ENCODE results near the gene F13A1.

F13A1 gene

GRCh38 chr6:6199678-6200077 is 120.8 kb downstream of the F13A1 start:
- H3K27ac ChIP-seq (ENCODE audit: low read depth in 2 of 2, low read length in 2 of 2), result no peak overlapping the region
- peaks cover 0 to 2% of the 10 kb centered on the region in 2 donors for H3K27me3 ChIP-seq (ENCODE audit: control insufficient read depth in 2 of 2, insufficient read depth in 2 of 2, low read length in 2 of 2)
- H3K36me3 ChIP-seq (ENCODE audit: control insufficient read depth in 2 of 2, insufficient read depth in 2 of 2, low read length in 2 of 2), result no peaks in the 10 kb centered on the region
- H3K9ac ChIP-seq (ENCODE audit: low read depth in 1 of 2, low read length in 2 of 2), result no peak overlapping the region
- H3K9me3 ChIP-seq (ENCODE audit: control insufficient read depth in 2 of 2, low read length in 2 of 2), result no peaks in the 10 kb centered on the region
- H3K4me1 ChIP-seq (ENCODE audit: control insufficient read depth in 2 of 2, insufficient read depth in 2 of 2, low read length in 2 of 2), result no peaks in the 10 kb centered on the region
- H3K4me3 ChIP-seq (ENCODE audit: low read length in 2 of 2), result no peak overlapping the region

- H3K9ac ChIP-seq (ENCODE audit: low read depth in 1 of 2, low read length in 2 of 2), result no peak overlapping the region
- no peaks in the 10 kb centered on the region for H3K36me3 ChIP-seq (ENCODE audit: control insufficient read depth in 2 of 2, insufficient read depth in 2 of 2, low read length in 2 of 2)
- H3K9me3 ChIP-seq (ENCODE audit: control insufficient read depth in 2 of 2, low read length in 2 of 2), result no peaks in the 10 kb centered on the region
- H3K4me1 ChIP-seq (ENCODE audit: control insufficient read depth in 2 of 2, insufficient read depth in 2 of 2, low read length in 2 of 2), result no peaks in the 10 kb centered on the region
- no peak overlapping the region for H3K4me3 ChIP-seq (ENCODE audit: low read length in 2 of 2)
- H3K27ac ChIP-seq (ENCODE audit: low read depth in 2 of 2, low read length in 2 of 2), result no peak overlapping the region
- peaks cover 0 to 2% of the 10 kb centered on the region in 2 donors for H3K27me3 ChIP-seq (ENCODE audit: control insufficient read depth in 2 of 2, insufficient read depth in 2 of 2, low read length in 2 of 2)
Observed at GRCh38 chr6:6196762-6197161, 123.7 kb downstream of the F13A1 start.

- Histone ChIP-seq H3K27ac (ENCODE audit: low read depth in 2 of 2, low read length in 2 of 2) (no peak overlapping the region), H3K9me3 (ENCODE audit: control insufficient read depth in 2 of 2, low read length in 2 of 2) (no peaks in the 10 kb centered on the region), H3K4me1 (ENCODE audit: control insufficient read depth in 2 of 2, insufficient read depth in 2 of 2, low read length in 2 of 2) (no peaks in the 10 kb centered on the region), H3K9ac (ENCODE audit: low read depth in 1 of 2, low read length in 2 of 2) (no peak overlapping the region), H3K4me3 (ENCODE audit: low read length in 2 of 2) (no peak overlapping the region), H3K27me3 (ENCODE audit: control insufficient read depth in 2 of 2, insufficient read depth in 2 of 2, low read length in 2 of 2) (peaks cover 0 to 2% of the 10 kb centered on the region in 2 donors), H3K36me3 (ENCODE audit: control insufficient read depth in 2 of 2, insufficient read depth in 2 of 2, low read length in 2 of 2) (no peaks in the 10 kb centered on the region)
Observed at GRCh38 chr6:6195080-6195479, 125.4 kb downstream of the F13A1 start.

GRCh38 chr6:6193221-6193745 is 127.2 kb downstream of the F13A1 start:
- H3K9me3 ChIP-seq (ENCODE audit: control insufficient read depth in 2 of 2, low read length in 2 of 2), result no peaks in the 10 kb centered on the region
- no peak overlapping the region for H3K4me3 ChIP-seq (ENCODE audit: low read length in 2 of 2)
- no peak overlapping the region for H3K27ac ChIP-seq (ENCODE audit: low read depth in 2 of 2, low read length in 2 of 2)
- H3K4me1 ChIP-seq (ENCODE audit: control insufficient read depth in 2 of 2, insufficient read depth in 2 of 2, low read length in 2 of 2), result no peaks in the 10 kb centered on the region
- no peaks in the 10 kb centered on the region for H3K36me3 ChIP-seq (ENCODE audit: control insufficient read depth in 2 of 2, insufficient read depth in 2 of 2, low read length in 2 of 2)
- peaks cover 0 to 2% of the 10 kb centered on the region in 2 donors for H3K27me3 ChIP-seq (ENCODE audit: control insufficient read depth in 2 of 2, insufficient read depth in 2 of 2, low read length in 2 of 2)
- no peak overlapping the region for H3K9ac ChIP-seq (ENCODE audit: low read depth in 1 of 2, low read length in 2 of 2)

- H3K9me3 ChIP-seq (ENCODE audit: control insufficient read depth in 2 of 2, low read length in 2 of 2), result no peaks in the 10 kb centered on the region
- no peak overlapping the region for H3K4me3 ChIP-seq (ENCODE audit: low read length in 2 of 2)
- no peaks in the 10 kb centered on the region for H3K36me3 ChIP-seq (ENCODE audit: control insufficient read depth in 2 of 2, insufficient read depth in 2 of 2, low read length in 2 of 2)
- H3K4me1 ChIP-seq (ENCODE audit: control insufficient read depth in 2 of 2, insufficient read depth in 2 of 2, low read length in 2 of 2), result no peaks in the 10 kb centered on the region
- no peak overlapping the region for H3K9ac ChIP-seq (ENCODE audit: low read depth in 1 of 2, low read length in 2 of 2)
- no peak overlapping the region for H3K27ac ChIP-seq (ENCODE audit: low read depth in 2 of 2, low read length in 2 of 2)
- peaks cover 0 to 2% of the 10 kb centered on the region in 2 donors for H3K27me3 ChIP-seq (ENCODE audit: control insufficient read depth in 2 of 2, insufficient read depth in 2 of 2, low read length in 2 of 2)
Observed at GRCh38 chr6:6191909-6192308, 128.6 kb downstream of the F13A1 start.

- Histone ChIP-seq H3K27ac (ENCODE audit: low read depth in 2 of 2, low read length in 2 of 2) (no peak overlapping the region), H3K9me3 (ENCODE audit: control insufficient read depth in 2 of 2, low read length in 2 of 2) (no peaks in the 10 kb centered on the region), H3K27me3 (ENCODE audit: control insufficient read depth in 2 of 2, insufficient read depth in 2 of 2, low read length in 2 of 2) (peaks cover 0 to 2% of the 10 kb centered on the region in 2 donors), H3K4me1 (ENCODE audit: control insufficient read depth in 2 of 2, insufficient read depth in 2 of 2, low read length in 2 of 2) (no peaks in the 10 kb centered on the region), H3K9ac (ENCODE audit: low read depth in 1 of 2, low read length in 2 of 2) (no peak overlapping the region), H3K36me3 (ENCODE audit: control insufficient read depth in 2 of 2, insufficient read depth in 2 of 2, low read length in 2 of 2) (no peaks in the 10 kb centered on the region), H3K4me3 (ENCODE audit: low read length in 2 of 2) (no peak overlapping the region)
Observed at GRCh38 chr6:6191476-6191875, 129.0 kb downstream of the F13A1 start.

- Histone ChIP-seq H3K36me3 (ENCODE audit: control insufficient read depth in 2 of 2, insufficient read depth in 2 of 2, low read length in 2 of 2) (no peaks in the 10 kb centered on the region), H3K4me1 (ENCODE audit: control insufficient read depth in 2 of 2, insufficient read depth in 2 of 2, low read length in 2 of 2) (no peaks in the 10 kb centered on the region), H3K9ac (ENCODE audit: low read depth in 1 of 2, low read length in 2 of 2) (no peak overlapping the region)
Observed at GRCh38 chr6:6180684-6181083, 139.8 kb downstream of the F13A1 start.

GRCh38 chr6:6179858-6180623 is 140.4 kb downstream of the F13A1 start:
- no peaks in the 10 kb centered on the region for H3K36me3 ChIP-seq (ENCODE audit: control insufficient read depth in 2 of 2, insufficient read depth in 2 of 2, low read length in 2 of 2)
- no peak overlapping the region for H3K4me3 ChIP-seq (ENCODE audit: low read length in 2 of 2)
- peaks cover 2% of the 10 kb centered on the region in 2 donors for H3K27me3 ChIP-seq (ENCODE audit: control insufficient read depth in 2 of 2, insufficient read depth in 2 of 2, low read length in 2 of 2)
- no peak overlapping the region for H3K27ac ChIP-seq (ENCODE audit: low read depth in 2 of 2, low read length in 2 of 2)
- H3K9ac ChIP-seq (ENCODE audit: low read depth in 1 of 2, low read length in 2 of 2), result no peak overlapping the region
- no peaks in the 10 kb centered on the region for H3K4me1 ChIP-seq (ENCODE audit: control insufficient read depth in 2 of 2, insufficient read depth in 2 of 2, low read length in 2 of 2)
- no peaks in the 10 kb centered on the region for H3K9me3 ChIP-seq (ENCODE audit: control insufficient read depth in 2 of 2, low read length in 2 of 2)

More at GRCh38 chr6:6180684-6181083, 139.8 kb downstream of the F13A1 start:
- H3K27me3 ChIP-seq (ENCODE audit: control insufficient read depth in 2 of 2, insufficient read depth in 2 of 2, low read length in 2 of 2), result peaks cover 2% of the 10 kb centered on the region in 2 donors
- no peaks in the 10 kb centered on the region for H3K9me3 ChIP-seq (ENCODE audit: control insufficient read depth in 2 of 2, low read length in 2 of 2)
- H3K27ac ChIP-seq (ENCODE audit: low read depth in 2 of 2, low read length in 2 of 2), result no peak overlapping the region
- no peak overlapping the region for H3K4me3 ChIP-seq (ENCODE audit: low read length in 2 of 2)

- H3K4me3 ChIP-seq (ENCODE audit: low read length in 2 of 2), result no peak overlapping the region
- no peaks in the 10 kb centered on the region for H3K4me1 ChIP-seq (ENCODE audit: control insufficient read depth in 2 of 2, insufficient read depth in 2 of 2, low read length in 2 of 2)
- H3K9ac ChIP-seq (ENCODE audit: low read depth in 1 of 2, low read length in 2 of 2), result no peak overlapping the region
- H3K36me3 ChIP-seq (ENCODE audit: control insufficient read depth in 2 of 2, insufficient read depth in 2 of 2, low read length in 2 of 2), result no peaks in the 10 kb centered on the region
- H3K9me3 ChIP-seq (ENCODE audit: control insufficient read depth in 2 of 2, low read length in 2 of 2), result no peaks in the 10 kb centered on the region
- H3K27me3 ChIP-seq (ENCODE audit: control insufficient read depth in 2 of 2, insufficient read depth in 2 of 2, low read length in 2 of 2), result peaks cover 2% of the 10 kb centered on the region in 2 donors
- H3K27ac ChIP-seq (ENCODE audit: low read depth in 2 of 2, low read length in 2 of 2), result no peak overlapping the region
Observed at GRCh38 chr6:6178795-6179194, 141.7 kb downstream of the F13A1 start.

- Histone ChIP-seq H3K9ac (ENCODE audit: low read depth in 1 of 2, low read length in 2 of 2) (no peak overlapping the region), H3K4me3 (ENCODE audit: low read length in 2 of 2) (no peak overlapping the region), H3K36me3 (ENCODE audit: control insufficient read depth in 2 of 2, insufficient read depth in 2 of 2, low read length in 2 of 2) (no peaks in the 10 kb centered on the region), H3K27me3 (ENCODE audit: control insufficient read depth in 2 of 2, insufficient read depth in 2 of 2, low read length in 2 of 2) (peaks cover 2% of the 10 kb centered on the region in 2 donors), H3K4me1 (ENCODE audit: control insufficient read depth in 2 of 2, insufficient read depth in 2 of 2, low read length in 2 of 2) (no peaks in the 10 kb centered on the region), H3K9me3 (ENCODE audit: control insufficient read depth in 2 of 2, low read length in 2 of 2) (no peaks in the 10 kb centered on the region), H3K27ac (ENCODE audit: low read depth in 2 of 2, low read length in 2 of 2) (no peak overlapping the region)
Observed at GRCh38 chr6:6177754-6178153, 142.7 kb downstream of the F13A1 start.
